Nephron progenitor cell (in vitro differentiated cells): ENCODE data around the gene TTC33.

Experiments
- DNase-seq: peaks from one replicate; pipeline ENCODE4 v3.0.0; 2021
- H3K27ac Mint-ChIP-seq: 2 replicates; pipeline ENCODE4 v1.8.0; 2021; ENCODE audit warnings: mild to moderate bottlenecking, moderate library complexity, mixed read lengths
- H3K27me3 Mint-ChIP-seq: 2 replicates; pipeline ENCODE4 v1.8.0; 2021; ENCODE audit warnings: mild to moderate bottlenecking, low read depth, mixed read lengths; ENCODE audit not compliant: poor library complexity
- H3K36me3 Mint-ChIP-seq: 2 replicates; pipeline ENCODE4 v1.8.0; 2021; ENCODE audit warnings: low read depth, mixed read lengths
- H3K4me1 Mint-ChIP-seq: 2 replicates; pipeline ENCODE4 v1.8.0; 2021; ENCODE audit warnings: mixed read lengths
- H3K4me3 Mint-ChIP-seq: 2 replicates; pipeline ENCODE4 v1.8.0; 2021; ENCODE audit warnings: mild to moderate bottlenecking, moderate library complexity, mixed read lengths
- H3K9me3 Mint-ChIP-seq: 2 replicates; pipeline ENCODE4 v1.8.0; 2021; ENCODE audit warnings: mild to moderate bottlenecking, moderate library complexity, mixed read lengths
- CTCF ChIP-seq: fragments of 200-600 bp; sonication (generic); IDR thresholded peaks from 2 replicates; pipeline ENCODE4 v1.5.0; 2021; ENCODE audit warnings: antibody characterized with exemption

TTC33 gene

GRCh38 chr5:40465416-40465815, 290.3 kb downstream of the TTC33 start:
- no peak for TF ChIP-seq CTCF
- Mint-ChIP-seq H3K4me3 (no peak overlapping the region), H3K36me3 (no peaks in the 10 kb centered on the region), H3K27me3 (no peaks in the 10 kb centered on the region), H3K9me3 (peaks cover 10% of the 10 kb centered on the region), H3K27ac (no peak overlapping the region), H3K4me1 (no peaks in the 10 kb centered on the region)
- no peak for DNase-seq

- DNase-seq = no peak
- no peak overlapping the region for H3K27ac Mint-ChIP-seq
- H3K27me3 Mint-ChIP-seq = no peaks in the 10 kb centered on the region
- TF ChIP-seq CTCF = no peak
- no peaks in the 10 kb centered on the region for H3K36me3 Mint-ChIP-seq
- H3K4me1 Mint-ChIP-seq = no peaks in the 10 kb centered on the region
- H3K9me3 Mint-ChIP-seq = peaks cover 13% of the 10 kb centered on the region
- no peak overlapping the region for H3K4me3 Mint-ChIP-seq
Observed at GRCh38 chr5:40464511-40464910, 291.2 kb downstream of the TTC33 start.
